K562 (cell line): ENCODE data around the gene SDK1.

Experiments
- ELF4 ChIP-seq: fragments of 450-650 bp; formaldehyde crosslinking; IDR thresholded peaks from 2 replicates; pipeline ENCODE4 v1.4.0; 2022; ENCODE audit warnings: missing genetic modification characterization
- ESRRA ChIP-seq: fragments of 450-650 bp; IDR thresholded peaks from 2 replicates; pipeline ENCODE4 v1.6.1; 2014; ENCODE audit warnings: low read depth, mild to moderate bottlenecking, moderate library complexity, borderline replicate concordance
- GATAD2A ChIP-seq: fragments of 450-650 bp; IDR thresholded peaks from 2 replicates; pipeline ENCODE4 v1.6.1; 2017
- SMC3 ChIP-seq: conservative IDR thresholded peaks from 2 replicates; pipeline ENCODE4 v1.6.1; 2011; ENCODE audit warnings: low read depth, low read length, improper control_type of control experiment; ENCODE audit not compliant: insufficient read depth
- TAF1 ChIP-seq: IDR thresholded peaks from 2 replicates; pipeline ENCODE4 v1.6.1; 2011; ENCODE audit warnings: mild to moderate bottlenecking, low read length, moderate library complexity; ENCODE audit not compliant: insufficient read depth, control insufficient read depth, severe bottlenecking; ENCODE audit errors: extremely low read depth
- ZNF133 ChIP-seq: fragments of 250-450 bp; sonication (Bioruptor Pico); IDR thresholded peaks from 2 replicates; pipeline ENCODE4 v1.4.0; 2020; ENCODE audit warnings: mild to moderate bottlenecking
- TF ChIP-seq, protein P1 (sequence below), 3 experiments: IDR thresholded peaks in 2 of 3; conservative IDR thresholded peaks in 1 of 3; 2 replicates each; pipeline ENCODE4 v1.5.1; 2011 to 2012; ENCODE audit warnings: low read length in 3 of 3, mild to moderate bottlenecking in 3 of 3, control low read depth in 2 of 3, improper control_type of control experiment in 1 of 3, inconsistent platforms in 1 of 3, low read depth in 1 of 3, mixed read lengths in 1 of 3, moderate library complexity in 1 of 3; ENCODE audit not compliant: insufficient read depth in 2 of 3
- TF ChIP-seq, protein P2 (sequence below): fragments of 250-450 bp; sonication (Bioruptor Pico); IDR thresholded peaks from 2 replicates; pipeline ENCODE4 v1.8.0; 2021; ENCODE audit warnings: moderate library complexity, mild to moderate bottlenecking, inconsistent platforms
- TF ChIP-seq, protein P3 (sequence below), 2 experiments: IDR thresholded peaks in 1 of 2; conservative IDR thresholded peaks in 1 of 2; 2 replicates each; pipeline ENCODE4 v1.6.1; 2016; ENCODE audit warnings: low read depth in 2 of 2, mild to moderate bottlenecking in 1 of 2, missing compliant biosample characterization in 1 of 2, missing genetic modification characterization in 1 of 2, moderate library complexity in 1 of 2
- TF ChIP-seq, protein P4 (sequence below), 2 experiments: fragments of 450-650 bp in 1 of 2; sonication (generic) in 1 of 2; formaldehyde crosslinking in 1 of 2; IDR thresholded peaks in 1 of 2; conservative IDR thresholded peaks in 1 of 2; 2 replicates each; pipeline versions ENCODE4 v1.6.1 to v1.8.1; 2016 to 2023; ENCODE audit warnings: mild to moderate bottlenecking in 2 of 2, moderate library complexity in 2 of 2, inconsistent platforms in 1 of 2, missing genetic modification reagents in 1 of 2
- TF ChIP-seq, protein P5 (sequence below): IDR thresholded peaks from 3 replicates; pipeline ENCODE4 v1.6.1; 2011; ENCODE audit warnings: borderline replicate concordance, mild to moderate bottlenecking, moderate library complexity; ENCODE audit not compliant: insufficient read length; ENCODE audit errors: extremely low read depth

DNA sequence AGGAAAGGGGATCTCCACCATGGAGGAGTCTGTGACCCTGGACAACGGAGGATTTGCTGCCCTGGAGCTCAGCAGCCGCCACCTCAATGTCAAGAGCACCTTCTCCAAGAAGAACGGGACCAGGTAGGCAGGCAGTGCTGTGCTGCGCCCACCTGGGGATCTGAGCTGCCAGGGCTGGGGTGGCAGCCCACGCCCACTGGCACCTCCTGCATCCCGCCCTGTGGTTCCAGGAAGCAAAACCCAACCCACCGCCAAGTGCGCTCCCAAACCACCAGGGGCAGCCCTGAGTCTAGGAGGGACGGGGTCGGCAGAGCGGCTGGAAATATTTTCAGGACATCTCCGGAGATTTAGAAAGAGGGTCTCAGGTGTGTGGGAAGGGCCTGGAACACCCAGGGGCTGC lies 940.7 kb downstream of the SDK1 start:
- no peak for TF ChIP-seq ELF4 (CRISPR knock-in tag)
- TF ChIP-seq GATAD2A = no peak
- TF ChIP-seq, protein P1, sequence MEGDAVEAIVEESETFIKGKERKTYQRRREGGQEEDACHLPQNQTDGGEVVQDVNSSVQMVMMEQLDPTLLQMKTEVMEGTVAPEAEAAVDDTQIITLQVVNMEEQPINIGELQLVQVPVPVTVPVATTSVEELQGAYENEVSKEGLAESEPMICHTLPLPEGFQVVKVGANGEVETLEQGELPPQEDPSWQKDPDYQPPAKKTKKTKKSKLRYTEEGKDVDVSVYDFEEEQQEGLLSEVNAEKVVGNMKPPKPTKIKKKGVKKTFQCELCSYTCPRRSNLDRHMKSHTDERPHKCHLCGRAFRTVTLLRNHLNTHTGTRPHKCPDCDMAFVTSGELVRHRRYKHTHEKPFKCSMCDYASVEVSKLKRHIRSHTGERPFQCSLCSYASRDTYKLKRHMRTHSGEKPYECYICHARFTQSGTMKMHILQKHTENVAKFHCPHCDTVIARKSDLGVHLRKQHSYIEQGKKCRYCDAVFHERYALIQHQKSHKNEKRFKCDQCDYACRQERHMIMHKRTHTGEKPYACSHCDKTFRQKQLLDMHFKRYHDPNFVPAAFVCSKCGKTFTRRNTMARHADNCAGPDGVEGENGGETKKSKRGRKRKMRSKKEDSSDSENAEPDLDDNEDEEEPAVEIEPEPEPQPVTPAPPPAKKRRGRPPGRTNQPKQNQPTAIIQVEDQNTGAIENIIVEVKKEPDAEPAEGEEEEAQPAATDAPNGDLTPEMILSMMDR (IDR thresholded peaks at IDR 0.05 in 2 of 3, conservative IDR thresholded peaks at IDR 0.05 in 1 of 3; ENCODE audit: insufficient read depth in 2 of 3, low read depth in 1 of 3, low read length in 3 of 3) = peak; percentile 27 to 38 (median 32); a peak in 4 of 6 replicates
- TF ChIP-seq, protein P2, sequence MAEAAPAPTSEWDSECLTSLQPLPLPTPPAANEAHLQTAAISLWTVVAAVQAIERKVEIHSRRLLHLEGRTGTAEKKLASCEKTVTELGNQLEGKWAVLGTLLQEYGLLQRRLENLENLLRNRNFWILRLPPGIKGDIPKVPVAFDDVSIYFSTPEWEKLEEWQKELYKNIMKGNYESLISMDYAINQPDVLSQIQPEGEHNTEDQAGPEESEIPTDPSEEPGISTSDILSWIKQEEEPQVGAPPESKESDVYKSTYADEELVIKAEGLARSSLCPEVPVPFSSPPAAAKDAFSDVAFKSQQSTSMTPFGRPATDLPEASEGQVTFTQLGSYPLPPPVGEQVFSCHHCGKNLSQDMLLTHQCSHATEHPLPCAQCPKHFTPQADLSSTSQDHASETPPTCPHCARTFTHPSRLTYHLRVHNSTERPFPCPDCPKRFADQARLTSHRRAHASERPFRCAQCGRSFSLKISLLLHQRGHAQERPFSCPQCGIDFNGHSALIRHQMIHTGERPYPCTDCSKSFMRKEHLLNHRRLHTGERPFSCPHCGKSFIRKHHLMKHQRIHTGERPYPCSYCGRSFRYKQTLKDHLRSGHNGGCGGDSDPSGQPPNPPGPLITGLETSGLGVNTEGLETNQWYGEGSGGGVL (CRISPR knock-in tag) = no peak
- no peak for TF ChIP-seq TAF1
- TF ChIP-seq ZNF133 = no peak
- TF ChIP-seq ESRRA = no peak
- TF ChIP-seq, protein P3, sequence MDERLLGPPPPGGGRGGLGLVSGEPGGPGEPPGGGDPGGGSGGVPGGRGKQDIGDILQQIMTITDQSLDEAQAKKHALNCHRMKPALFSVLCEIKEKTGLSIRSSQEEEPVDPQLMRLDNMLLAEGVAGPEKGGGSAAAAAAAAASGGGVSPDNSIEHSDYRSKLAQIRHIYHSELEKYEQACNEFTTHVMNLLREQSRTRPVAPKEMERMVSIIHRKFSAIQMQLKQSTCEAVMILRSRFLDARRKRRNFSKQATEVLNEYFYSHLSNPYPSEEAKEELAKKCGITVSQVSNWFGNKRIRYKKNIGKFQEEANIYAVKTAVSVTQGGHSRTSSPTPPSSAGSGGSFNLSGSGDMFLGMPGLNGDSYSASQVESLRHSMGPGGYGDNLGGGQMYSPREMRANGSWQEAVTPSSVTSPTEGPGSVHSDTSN (CRISPR knock-in tag; IDR thresholded peaks at IDR 0.05; ENCODE audit: low read depth) = no peak
- TF ChIP-seq, protein P3 (tag; conservative IDR thresholded peaks at IDR 0.05; ENCODE audit: low read depth) = no peak
- TF ChIP-seq, protein P4, sequence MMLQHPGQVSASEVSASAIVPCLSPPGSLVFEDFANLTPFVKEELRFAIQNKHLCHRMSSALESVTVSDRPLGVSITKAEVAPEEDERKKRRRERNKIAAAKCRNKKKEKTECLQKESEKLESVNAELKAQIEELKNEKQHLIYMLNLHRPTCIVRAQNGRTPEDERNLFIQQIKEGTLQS (IDR thresholded peaks at IDR 0.05) = no peak
- TF ChIP-seq, protein P4 (CRISPR knock-in tag; conservative IDR thresholded peaks at IDR 0.05) = no peak
- TF ChIP-seq, protein P5, sequence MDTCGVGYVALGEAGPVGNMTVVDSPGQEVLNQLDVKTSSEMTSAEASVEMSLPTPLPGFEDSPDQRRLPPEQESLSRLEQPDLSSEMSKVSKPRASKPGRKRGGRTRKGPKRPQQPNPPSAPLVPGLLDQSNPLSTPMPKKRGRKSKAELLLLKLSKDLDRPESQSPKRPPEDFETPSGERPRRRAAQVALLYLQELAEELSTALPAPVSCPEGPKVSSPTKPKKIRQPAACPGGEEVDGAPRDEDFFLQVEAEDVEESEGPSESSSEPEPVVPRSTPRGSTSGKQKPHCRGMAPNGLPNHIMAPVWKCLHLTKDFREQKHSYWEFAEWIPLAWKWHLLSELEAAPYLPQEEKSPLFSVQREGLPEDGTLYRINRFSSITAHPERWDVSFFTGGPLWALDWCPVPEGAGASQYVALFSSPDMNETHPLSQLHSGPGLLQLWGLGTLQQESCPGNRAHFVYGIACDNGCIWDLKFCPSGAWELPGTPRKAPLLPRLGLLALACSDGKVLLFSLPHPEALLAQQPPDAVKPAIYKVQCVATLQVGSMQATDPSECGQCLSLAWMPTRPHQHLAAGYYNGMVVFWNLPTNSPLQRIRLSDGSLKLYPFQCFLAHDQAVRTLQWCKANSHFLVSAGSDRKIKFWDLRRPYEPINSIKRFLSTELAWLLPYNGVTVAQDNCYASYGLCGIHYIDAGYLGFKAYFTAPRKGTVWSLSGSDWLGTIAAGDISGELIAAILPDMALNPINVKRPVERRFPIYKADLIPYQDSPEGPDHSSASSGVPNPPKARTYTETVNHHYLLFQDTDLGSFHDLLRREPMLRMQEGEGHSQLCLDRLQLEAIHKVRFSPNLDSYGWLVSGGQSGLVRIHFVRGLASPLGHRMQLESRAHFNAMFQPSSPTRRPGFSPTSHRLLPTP = no peak
- TF ChIP-seq SMC3 = no peak
